GM19351 (cell line): ENCODE data around the gene ABCA6.
"Not testable (repeated sequence)": the region's sequence is repeated elsewhere in the genome, so short reads cannot be mapped to it uniquely, and the experiment has no call there.

ENCODE experiments used
- ATAC-seq: cut with Tn5 transposase; IDR thresholded peaks from one replicate; pipeline ENCODE4 v1.9.1; 2021; ENCODE audit warnings: mild to moderate bottlenecking, moderate library complexity; ENCODE audit not compliant: unreplicated experiment

The ABCA6 gene

GRCh38 chr17:69082696-69083095, 59.0 kb downstream of the ABCA6 start:
- no peak for ATAC-seq

- ATAC-seq, result no peak
Observed at GRCh38 chr17:69078864-69079263, 62.8 kb downstream of the ABCA6 start.

GRCh38 chr17:69075823-69076222, 65.9 kb downstream of the ABCA6 start:
- no peak for ATAC-seq

DNA sequence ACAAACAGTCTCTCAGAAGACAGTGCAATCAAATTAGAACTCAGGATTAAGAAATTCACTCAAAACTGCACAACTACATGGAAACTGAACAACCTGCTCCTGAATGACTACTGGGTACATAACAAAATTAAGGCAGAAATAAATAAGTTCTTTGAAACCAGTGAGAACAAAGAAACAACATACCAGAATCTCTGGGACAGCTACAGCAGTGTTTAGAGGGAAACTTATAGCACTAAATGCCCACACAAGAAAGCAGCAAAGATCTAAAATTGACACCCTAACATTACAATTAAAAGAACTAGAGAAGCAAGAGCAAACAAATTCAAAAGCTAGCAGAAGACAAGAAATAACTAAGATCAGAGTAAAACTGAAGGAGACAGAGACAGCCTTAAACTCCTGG, 68.3 kb downstream of the ABCA6 start:
- not testable (repeated sequence) for ATAC-seq

- not testable (repeated sequence) for ATAC-seq
Observed at GRCh38 chr17:69072803-69073256, 68.9 kb downstream of the ABCA6 start.

- not testable (repeated sequence) for ATAC-seq
Observed at GRCh38 chr17:69071233-69071586, 70.5 kb downstream of the ABCA6 start.

GRCh38 chr17:69070378-69071232, 71.1 kb downstream of the ABCA6 start:
- ATAC-seq, result not testable (repeated sequence)

DNA sequence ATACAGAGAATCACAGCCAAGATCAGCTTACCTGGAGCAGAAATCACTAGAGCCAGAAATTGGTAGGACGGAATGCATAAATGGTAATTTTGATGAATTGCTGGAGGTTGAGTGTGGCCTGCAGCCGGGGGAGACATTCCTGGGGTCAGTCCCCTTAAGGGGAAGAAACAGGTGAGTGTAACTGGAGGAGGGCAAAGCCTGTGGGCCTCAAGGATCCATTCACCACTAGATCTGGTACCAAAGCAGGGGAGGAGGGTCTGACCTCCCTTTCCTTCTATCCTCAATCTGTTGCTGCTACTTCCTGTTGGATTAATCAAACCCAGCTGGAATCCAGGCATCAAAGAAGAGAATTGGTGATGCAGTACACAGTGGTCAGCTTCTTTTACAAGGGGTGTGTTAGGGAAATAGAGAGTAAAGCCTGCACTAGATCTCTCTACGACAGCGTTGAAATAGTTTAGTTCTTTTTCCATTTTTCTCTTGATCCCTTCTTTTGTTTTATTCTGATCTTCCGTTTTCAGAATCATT, 72.4 kb downstream of the ABCA6 start:
- no peak for ATAC-seq

DNA sequence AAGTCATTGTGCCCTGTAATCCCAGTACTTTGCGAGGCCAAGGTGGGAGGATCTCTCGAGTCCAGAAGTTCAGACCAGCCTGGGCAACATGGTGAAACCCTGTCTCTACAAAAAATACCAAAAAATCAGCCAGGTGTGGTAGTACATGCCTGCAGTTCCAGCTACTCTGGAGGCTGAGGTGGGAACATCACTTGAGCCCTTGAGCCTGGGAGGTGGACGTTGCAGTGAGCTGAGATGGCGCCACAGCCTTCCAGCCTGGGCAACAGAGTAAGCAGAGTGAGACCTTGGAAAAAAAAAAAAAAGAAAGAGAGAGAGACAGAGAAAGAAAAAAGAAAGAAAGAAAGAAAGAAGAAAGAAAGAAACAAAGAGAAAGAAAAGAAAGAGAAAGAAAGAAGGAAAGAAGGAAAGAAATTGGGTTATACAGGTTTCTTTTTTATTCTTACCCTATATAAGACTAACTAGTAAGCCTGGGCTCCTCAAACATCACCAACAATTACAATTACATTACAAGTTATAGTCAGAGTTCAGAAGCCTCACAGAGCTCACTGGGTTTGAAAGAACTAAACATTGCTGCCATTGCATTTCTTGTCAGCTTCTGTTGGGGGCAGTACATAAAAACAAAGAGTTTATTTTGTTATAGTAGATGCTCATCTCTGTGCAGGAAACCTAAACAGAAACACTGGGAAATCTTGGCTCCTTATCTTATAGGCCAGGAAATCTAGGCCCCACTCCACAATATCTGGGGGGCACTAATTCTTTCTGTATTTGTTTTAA, 74.2 kb downstream of the ABCA6 start:
- ATAC-seq, result no peak

DNA sequence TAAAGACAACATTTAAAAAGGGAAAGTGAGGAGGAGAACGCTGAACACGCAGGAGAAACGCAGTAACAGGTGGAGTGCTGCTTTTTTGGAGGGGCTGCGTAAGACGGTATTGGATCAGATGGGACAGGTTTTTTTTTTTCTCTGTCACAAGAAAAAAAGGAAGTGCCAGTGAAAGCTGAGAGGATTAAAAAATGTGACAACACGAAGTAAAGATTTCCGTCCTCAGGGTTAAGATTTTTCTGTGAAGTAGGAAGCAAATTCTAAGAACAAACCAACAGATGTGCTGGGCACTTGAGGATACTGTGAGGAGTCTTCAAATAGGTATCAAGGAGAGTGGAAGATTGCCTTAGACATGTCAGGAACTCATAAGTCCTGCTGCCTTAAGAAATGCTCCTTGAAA, 75.2 kb downstream of the ABCA6 start:
- ATAC-seq, result no peak

DNA sequence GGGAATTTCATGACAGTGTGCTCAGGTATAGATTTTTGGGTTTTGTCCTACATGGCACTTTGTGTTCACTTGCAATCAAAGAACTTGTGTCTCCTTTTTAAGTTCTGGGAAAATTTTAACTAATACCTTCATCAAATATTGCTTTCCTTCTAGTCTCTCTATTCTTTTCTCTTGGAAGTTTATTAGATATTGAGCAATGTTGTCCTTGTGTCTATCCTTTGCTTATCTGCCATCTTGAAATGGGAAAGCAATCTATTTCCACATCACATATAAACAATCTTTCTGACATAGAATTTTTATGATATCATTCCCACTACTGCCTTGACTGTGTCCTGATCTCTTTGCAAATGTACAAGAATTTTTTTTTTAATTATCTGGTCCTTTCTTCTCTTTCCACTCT, 76.6 kb downstream of the ABCA6 start:
- no peak for ATAC-seq

DNA sequence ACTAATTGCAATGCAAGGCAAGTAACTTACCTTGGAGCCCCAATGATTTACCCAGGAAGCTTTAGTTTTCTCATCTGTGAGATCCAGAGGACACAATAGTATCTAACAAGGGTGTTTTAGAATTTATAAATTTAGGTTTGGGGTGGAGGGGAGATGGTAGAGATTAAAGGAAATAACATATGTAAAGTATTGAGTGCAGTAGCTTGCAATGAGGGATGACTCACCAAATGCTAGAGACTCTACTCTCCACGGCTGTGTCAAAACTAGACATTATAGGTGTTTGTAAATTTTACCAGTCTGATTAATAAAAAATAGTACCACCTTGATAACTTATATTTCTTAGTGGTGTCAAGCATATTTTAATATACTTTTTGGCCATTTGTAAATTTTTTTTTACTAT, 77.2 kb downstream of the ABCA6 start:
- no peak for ATAC-seq

- no peak for ATAC-seq
Observed at GRCh38 chr17:69064001-69064400, 77.7 kb downstream of the ABCA6 start.

GRCh38 chr17:69062860-69063581, 78.7 kb downstream of the ABCA6 start:
- no peak for ATAC-seq

DNA sequence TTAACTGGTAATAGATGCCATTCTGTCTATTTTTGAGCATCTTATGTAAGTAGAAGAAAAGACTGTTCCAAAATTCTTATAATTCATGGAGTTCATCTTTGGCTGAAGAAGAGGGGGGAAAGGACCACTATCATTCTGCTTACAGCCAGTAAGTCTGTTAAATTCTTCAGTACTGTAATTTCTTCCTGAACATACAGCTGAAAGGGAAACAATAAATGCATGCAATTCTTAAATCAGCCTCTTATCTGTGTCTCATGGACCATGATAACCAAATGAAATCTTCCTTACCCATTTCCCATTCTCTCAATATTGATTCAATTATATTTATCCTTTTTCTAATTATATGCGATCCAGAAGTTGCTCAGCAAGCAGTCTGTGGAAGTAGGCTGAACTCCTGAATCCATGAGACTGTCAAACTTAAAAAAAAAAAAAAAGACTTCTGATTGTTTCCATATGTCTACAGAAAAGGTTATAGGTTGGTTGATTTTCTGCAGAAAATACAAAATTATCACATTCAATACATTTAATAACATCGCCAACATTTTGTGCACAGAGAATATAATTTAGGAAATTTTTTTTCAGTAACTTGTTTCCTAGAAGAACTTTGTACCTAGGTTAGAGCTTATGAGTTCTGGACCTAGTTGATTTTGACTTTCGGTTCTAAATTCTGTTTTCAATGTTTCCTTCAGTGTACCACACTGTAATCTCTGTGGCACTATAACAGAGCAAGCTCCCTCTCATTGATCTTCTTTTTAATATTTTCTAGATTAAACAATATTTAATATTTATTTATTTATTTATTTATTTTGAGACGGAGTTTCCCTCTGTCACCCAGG, 79.8 kb downstream of the ABCA6 start:
- no peak for ATAC-seq

- no peak for ATAC-seq
Observed at GRCh38 chr17:69060822-69061221, 80.9 kb downstream of the ABCA6 start, which contains the start of gene ABCA9. Gene ABCA9 (minus strand): TSS chr17:69060927. CDS start chr17:69051126, 9,801 bp downstream.

DNA sequence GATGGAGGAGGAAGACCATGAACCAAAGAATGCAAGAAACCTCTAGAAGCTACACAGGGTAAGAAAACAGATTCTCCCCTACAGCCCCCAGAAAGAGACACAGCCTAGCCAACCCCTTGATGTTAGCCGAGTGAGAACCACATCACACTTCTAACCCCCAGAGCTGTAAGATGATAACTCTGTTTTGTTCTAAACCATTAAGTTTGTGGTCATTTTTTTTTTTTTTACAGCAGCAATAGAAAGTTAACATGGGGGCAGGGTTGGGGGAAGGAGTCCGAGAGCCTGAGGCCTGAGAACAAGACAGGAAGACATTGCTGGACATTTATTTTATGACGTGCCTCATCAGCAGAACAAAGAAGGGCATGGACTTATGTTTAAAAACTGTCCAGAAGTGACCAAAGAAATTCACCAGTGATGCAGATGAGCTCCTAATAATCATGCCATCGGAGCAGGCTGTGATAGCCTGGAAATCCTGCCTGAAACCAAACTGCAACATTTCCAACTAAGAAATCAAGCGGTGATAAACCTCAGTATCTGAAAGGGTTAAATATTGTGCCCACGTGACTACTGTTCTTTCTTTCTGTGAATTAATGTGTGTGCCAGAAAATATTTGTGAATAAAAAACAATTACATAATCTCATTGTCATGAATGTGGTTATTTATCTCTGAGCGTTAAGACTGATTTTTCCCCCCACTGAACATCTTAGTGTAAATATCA, 82.1 kb downstream of the ABCA6 start:
- ATAC-seq, result no peak

GRCh38 chr17:69058165-69058564, 83.5 kb downstream of the ABCA6 start:
- no peak for ATAC-seq

- ATAC-seq, result no peak
Observed at GRCh38 chr17:69057280-69057679, 84.4 kb downstream of the ABCA6 start.
